ENCODE measurements around the gene TRIP13. TPM values are rescaled to one million over a fixed set of nuclear protein-coding genes. Genes with fewer than 3 reads are reported as not detected.

The TRIP13 gene
- total and polyA plus RNA-seq, 2 experiments from 2014 or later, result 42.5 to 44.8 TPM

DNA sequence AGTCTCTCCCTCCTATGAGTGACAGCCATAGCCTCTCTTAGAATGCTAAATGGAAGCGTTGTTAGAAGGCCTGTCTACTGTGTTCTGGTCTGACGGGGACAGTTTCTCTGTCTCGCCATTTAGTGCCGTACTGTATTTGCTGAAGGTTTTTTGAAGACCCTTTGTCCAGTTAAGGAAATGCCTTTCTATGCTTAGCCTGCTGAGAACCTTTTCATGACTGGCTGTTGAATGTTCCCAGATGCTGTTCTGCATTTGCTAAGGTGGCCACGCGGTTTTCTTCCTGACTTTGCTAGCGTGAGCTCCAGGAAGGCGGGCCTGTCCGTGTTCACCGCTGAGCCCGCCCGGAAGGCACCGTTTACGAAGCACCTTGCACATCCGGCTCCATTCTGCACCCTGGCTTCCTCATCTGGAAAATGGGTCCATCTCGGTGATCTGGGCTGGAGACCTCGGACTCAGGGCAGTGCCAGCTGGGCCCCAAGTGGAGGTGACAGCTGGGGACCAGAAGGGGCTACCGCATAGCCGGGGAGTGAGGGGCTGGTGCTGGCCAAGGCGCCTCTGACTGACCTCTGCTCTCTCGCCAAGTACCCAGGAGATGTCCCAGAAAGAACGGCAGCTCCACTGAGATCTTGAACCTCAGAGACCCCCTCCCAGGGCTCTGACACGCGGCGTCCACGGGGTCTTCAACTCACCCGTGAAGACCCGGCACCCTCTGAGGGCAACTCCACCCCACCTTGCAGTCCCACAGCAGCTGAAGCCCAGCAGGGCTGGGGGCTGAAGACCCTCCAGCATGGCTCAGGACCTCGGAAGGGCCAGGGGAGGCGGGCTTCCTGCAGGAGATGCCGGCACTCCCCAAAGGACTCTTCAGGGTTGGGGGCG lies 63.4 kb downstream of the TRIP13 start (continued):
- TF ChIP-seq, protein P1, sequence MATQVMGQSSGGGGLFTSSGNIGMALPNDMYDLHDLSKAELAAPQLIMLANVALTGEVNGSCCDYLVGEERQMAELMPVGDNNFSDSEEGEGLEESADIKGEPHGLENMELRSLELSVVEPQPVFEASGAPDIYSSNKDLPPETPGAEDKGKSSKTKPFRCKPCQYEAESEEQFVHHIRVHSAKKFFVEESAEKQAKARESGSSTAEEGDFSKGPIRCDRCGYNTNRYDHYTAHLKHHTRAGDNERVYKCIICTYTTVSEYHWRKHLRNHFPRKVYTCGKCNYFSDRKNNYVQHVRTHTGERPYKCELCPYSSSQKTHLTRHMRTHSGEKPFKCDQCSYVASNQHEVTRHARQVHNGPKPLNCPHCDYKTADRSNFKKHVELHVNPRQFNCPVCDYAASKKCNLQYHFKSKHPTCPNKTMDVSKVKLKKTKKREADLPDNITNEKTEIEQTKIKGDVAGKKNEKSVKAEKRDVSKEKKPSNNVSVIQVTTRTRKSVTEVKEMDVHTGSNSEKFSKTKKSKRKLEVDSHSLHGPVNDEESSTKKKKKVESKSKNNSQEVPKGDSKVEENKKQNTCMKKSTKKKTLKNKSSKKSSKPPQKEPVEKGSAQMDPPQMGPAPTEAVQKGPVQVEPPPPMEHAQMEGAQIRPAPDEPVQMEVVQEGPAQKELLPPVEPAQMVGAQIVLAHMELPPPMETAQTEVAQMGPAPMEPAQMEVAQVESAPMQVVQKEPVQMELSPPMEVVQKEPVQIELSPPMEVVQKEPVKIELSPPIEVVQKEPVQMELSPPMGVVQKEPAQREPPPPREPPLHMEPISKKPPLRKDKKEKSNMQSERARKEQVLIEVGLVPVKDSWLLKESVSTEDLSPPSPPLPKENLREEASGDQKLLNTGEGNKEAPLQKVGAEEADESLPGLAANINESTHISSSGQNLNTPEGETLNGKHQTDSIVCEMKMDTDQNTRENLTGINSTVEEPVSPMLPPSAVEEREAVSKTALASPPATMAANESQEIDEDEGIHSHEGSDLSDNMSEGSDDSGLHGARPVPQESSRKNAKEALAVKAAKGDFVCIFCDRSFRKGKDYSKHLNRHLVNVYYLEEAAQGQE (IDR thresholded peaks at IDR 0.05; ENCODE audit: unreplicated experiment), result no peak
- TF ChIP-seq CREB1 (CRISPR knock-in tag; IDR thresholded peaks at IDR 0.05; ENCODE audit: low read depth) (no peak), JUNB (IDR thresholded peaks at IDR 0.05; ENCODE audit: unreplicated experiment) (no peak), NANOG (IDR thresholded peaks at IDR 0.05; ENCODE audit: borderline replicate concordance) (no peak), STAT1 (IDR thresholded peaks at IDR 0.05; ENCODE audit: unreplicated experiment) (no peak), ZNF114 (CRISPR knock-in tag; IDR thresholded peaks at IDR 0.05) (no peak), POLR2AphosphoS5 (IDR thresholded peaks at IDR 0.05; ENCODE audit: low read depth) (no peak), EZH2phosphoT487 (IDR thresholded peaks at IDR 0.05; ENCODE audit: unreplicated experiment) (no peak), ZNF462 (CRISPR knock-in tag; IDR thresholded peaks at IDR 0.05) (no peak)
